NCI-H2029 treated with DMSO at 0.1 percent for 48 hours (cell line): ENCODE measurements around the gene TMEM245.
"Not testable (repeated sequence)": the region's sequence is repeated elsewhere in the genome, so short reads cannot be mapped to it uniquely, and the experiment has no call there.

Experiments used
- DNase-seq: peaks from one replicate; lab custom pipeline; 2025; lab: John Stamatoyannopoulos, UW

Gene TMEM245

GRCh38 chr9:109132567-109133021 lies 12.8 kb upstream of the TMEM245 start:
- DNase-seq, result no peak

DNA sequence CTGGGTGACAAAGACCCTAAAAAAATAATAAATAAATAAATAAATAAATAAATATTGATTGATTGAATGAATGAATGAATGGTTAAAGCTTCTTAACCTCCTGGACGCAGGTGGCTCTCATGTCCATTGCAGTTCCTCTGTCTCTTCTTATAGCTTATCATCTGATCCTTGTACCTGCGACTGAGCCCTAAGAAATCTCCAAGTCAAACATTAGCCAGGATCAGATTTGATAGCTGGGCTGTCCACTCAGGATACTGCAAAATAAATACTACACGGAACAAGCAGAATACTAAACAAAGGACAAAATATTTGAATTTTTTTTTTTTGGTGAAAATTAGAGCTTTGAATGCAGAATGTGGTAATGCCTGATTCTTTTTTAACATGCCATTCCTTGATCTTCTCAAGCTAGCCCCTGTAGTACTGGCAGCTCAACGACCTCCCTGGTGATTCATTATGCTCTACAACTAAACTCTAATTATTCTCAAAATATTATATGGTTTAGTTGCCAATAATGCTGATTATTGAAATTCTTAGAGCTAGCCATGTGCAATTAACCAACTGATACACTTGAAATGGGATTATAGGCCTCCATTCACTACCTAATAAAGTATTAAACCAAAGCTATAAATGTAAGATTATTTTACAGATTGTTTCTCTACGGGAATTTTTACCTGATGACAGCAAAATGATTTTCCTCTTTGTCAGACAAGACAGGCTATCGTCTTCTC lies 9.9 kb upstream of the TMEM245 start:
- DNase-seq, result no peak

GRCh38 chr9:109126671-109127070 lies 6.9 kb upstream of the TMEM245 start:
- not testable (repeated sequence) for DNase-seq

DNA sequence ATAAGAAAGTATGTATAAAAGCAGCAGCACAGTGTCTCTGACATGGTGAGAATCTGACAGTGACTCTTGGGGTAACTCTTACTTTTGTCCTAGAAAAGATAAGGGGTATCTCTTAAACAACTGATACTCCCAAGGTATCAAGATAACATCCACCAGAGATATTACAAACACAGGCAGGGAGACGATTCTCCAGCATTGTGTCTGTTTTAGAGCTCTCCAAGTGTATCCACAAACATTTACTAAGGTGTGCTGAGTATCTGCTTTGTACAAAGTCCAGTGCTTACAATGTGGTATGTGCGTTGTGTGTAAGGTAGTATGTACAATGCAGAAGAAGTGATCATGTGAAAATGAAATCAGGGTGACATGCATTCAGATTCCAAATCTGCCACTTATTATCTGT lies 4.4 kb upstream of the TMEM245 start:
- no peak for DNase-seq

- no peak for DNase-seq
Measured at GRCh38 chr9:109122726-109123621, 3.2 kb upstream of the TMEM245 start.

DNA sequence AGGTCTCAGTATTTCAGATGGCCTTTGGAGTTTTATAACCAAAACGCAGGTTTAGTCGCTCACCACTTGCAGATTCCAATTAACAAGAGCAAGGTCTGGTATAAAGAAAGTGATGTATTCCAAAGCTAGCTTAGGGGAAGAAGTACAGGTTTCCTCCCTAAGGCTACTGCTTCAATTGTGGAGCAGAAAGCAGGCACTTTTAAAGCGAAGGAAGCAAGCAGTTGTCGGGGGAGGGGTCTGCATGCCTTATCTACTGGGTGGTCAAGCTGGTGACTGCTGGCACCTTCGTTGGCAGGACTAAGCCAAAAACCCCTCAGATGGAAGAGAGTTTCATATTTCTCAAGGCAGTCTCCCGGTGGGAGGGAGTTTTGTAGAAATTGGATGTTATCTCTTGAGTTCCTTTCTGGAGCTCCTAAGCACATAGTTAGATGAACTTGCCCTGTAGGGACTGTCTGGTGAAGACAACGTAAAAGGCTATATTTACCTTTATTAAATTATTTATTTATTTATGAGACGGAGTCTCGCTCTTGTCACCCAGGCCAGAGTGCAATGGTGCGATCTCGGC lies 1.6 kb upstream of the TMEM245 start:
- DNase-seq, result no peak

GRCh38 chr9:109120204-109120789 lies 550 bp upstream of the TMEM245 start:
- no peak for DNase-seq

DNA sequence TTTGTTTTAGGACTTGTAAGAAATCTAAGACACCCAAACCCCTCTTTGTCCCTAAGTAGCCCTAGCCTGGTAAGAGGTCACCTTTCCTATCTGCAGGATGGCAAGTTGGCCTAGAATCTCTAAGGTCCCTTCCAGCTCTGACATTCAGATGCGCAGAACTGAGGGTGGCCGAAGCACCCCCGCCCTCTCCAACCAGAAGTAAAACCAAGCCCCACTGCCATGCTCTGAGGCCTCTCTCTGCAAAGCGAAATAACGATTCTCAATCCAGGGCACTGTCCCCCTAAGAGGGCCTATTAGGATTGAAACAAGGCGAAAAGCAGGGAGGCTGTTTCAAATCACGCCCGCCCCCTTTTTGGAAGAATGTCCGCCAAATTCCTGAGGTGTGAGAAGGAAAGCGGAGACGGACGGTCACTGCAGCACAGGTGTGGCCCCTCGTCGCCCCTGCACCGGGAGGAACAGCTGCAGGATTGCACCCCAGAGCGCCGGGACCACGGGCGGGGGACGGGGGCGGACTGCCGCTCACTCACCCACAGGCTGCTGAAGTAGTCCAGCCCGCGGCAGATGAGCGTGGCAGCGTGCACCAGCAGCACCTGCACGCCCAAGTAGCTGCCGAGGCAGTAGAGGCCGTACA lies 824 bp downstream of the TMEM245 start:
- DNase-seq, result no peak

DNA sequence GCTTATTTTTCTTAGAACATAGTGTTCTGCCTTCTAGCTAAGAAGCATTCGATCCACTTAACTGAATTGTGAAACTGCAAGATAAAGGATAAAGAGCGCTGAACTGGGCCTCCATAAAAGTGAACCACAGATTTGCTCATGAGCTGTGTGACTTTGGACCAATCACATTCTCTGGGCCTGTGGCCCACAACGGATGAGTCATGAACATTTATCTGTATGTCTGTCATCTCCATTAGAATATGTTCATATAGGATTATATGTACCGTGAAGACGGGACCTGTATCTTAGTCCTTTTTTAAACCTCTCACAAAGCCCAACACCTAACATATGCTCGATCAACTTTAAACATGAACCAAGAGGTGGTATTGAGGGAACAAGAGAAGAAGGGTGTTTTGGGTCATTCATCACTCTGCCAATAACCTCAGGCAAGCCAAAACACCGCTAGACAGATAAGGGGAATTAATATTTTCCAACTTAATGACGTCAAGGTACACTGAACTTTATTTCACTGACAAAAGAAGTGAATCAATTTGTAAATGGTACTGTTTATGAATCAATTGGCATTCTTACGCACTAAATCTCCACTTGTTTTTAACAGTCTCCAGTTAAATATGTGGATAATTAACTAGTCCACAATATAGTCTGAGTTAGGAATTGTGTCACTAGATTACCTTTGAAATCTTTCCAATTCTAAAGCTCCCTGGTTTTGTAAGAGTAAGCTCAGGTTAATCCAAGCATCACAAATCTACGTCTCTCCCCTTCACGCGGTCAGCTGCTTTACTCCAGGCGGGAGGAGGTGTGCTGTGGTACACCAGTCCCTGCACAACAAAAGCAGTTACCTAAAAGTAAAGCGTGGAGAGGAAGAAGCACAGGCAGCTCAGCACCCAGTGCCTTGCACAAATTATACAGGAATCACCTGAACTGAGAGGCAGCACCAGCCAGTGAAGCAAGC lies 1.6 kb downstream of the TMEM245 start:
- DNase-seq, result no peak

GRCh38 chr9:109115931-109116526 lies 3.7 kb downstream of the TMEM245 start:
- DNase-seq, result no peak

DNA sequence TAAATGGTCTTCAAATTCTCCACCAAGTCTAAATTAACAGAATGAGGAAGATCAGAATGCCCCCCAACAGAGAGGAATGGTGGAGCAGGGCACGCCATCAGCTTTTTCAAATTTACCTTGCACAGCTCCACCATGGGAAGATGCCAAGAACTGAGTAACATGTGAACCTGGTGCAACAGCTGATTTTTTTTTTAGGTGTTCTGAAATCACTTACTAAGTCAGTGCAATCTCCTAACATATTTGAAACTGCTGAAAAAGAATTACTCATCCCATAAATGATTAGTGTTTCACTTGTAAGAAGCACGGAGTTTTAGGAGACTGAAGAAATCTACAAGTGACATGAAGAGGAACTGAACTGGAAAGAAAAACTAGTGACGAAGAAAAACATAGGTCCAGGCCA lies 5.1 kb downstream of the TMEM245 start:
- DNase-seq, result no peak

GRCh38 chr9:109113892-109114609 lies 5.7 kb downstream of the TMEM245 start:
- no peak for DNase-seq

- no peak for DNase-seq
Measured at GRCh38 chr9:109113254-109113653, 6.5 kb downstream of the TMEM245 start.

DNA sequence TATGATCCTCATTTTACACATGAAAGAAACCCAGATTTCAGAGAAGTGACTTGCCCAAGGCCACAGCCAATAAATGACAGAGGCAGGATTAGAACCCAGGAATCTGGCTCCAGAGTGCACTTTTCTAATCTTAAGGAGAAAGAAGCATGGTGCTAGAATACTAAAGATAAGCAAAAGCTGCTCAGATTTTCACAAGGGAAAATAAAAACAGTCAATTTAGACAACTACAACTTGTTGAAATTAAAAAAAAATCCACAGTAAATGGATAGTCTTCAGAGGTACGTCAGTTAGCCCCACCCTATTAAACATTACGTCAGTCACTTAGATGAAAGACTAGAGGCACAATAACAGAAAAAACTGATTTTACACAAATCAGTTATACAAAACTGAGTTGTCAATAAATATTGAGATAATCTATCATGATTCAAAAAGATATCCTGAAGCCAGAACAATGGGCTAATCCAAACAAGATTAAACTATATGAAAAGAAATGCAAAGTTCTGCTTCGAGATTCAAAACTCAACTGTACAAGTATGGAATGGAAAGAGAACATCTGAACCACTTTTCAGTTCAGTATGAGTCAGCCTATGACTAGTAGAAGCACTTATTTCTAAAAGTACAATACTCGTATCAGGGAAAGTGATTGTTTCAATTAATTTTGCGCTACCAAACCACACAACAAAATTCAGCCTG lies 9.3 kb downstream of the TMEM245 start:
- no peak for DNase-seq

- no peak for DNase-seq
Measured at GRCh38 chr9:109109967-109110328, 9.8 kb downstream of the TMEM245 start.

DNA sequence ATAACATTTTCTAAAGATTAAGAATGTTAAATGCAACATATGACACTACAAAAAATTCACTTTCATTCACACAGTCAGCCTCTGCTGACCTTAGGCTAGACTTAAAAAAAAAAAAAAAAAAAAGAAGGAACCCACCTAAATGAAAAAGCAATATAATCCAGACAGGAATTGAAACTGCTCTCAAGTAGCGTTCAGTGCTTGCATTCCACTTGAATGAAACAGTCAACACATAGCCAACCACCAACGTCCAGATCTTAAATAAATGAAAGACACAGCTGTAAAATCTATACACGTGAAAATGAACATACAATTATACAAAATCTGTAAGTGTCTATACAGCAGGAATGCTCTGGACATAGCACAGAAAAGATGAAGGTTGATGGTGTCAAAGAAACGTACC lies 11.4 kb downstream of the TMEM245 start:
- peak; percentile 39 for DNase-seq

GRCh38 chr9:109107402-109108240 lies 12.1 kb downstream of the TMEM245 start:
- DNase-seq, result peak; percentile 56

GRCh38 chr9:109101810-109102209 lies 17.9 kb downstream of the TMEM245 start:
- peak; percentile 35 for DNase-seq
